ENCODE measurements around the gene MINDY4.
A peak's percentile ranks its signal among the peaks of the same experiment; 100 is the strongest.

MINDY4 gene

DNA sequence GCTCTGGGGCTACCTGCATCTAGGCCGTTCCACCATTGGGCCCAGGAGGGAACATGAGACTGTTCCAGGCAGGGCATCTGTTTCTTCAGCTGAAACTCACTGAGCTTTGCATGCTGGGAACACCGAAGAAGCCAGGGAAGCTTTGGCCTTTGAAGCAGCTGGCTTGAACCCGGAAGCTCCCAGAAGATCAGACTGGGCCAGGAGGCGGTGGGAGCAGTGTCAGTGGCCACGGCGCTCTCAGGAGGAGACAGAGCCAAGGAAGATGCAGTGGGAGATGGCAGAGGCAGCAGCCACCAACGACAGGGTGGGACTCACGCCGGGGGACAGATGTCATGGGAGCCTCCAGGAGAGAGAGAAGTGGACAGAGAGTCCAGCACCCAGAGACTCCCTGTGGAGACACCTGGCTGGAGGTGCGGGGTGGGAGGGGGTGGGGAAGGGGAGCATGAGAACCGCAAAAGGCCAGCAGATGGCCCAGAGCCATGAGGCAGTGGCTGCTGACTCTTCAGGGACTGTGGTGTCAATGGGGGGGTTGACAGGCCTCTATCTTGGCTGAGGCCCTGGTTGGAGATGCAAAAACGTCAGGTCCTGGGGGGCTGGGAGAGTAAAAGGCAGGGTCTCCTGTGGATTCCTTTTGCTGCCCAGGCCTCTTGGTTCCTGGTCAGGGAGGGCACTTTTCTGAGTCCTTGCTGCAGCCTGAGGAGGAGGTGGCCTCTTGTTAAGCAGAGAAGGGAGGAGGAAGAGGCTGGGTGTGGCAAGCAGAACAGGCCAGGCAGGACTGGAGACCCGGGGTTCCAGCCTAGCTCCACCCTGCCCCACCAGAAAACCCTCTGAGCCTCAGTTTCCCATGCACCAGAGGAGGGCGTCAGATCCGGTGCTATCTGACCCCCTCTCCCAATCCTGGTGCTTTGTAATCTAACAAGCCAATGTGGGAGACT lies 134.1 kb downstream of the MINDY4 start:
- DNase-seq, result peak; percentile 9

DNA sequence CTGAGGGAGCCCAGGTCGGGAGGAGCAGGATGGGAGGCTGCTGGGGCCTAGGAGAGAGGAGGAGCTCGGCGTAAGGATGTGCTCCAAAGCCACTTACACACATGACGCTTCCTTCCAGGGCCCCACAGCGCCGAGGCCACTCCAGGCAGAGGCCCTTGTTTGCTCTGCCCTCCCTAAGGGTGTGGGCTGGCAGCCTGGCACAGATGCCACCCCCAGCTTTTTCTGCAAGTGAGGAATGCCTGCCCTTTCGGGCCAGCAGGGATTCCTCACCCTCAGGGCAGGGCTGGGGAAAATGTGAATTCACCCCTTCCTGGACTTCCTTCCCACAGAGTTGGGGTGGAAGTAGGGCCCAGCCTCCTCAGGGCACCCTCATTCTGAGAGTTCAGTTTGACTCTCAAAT lies 134.8 kb downstream of the MINDY4 start:
- DNase-seq, result no peak

- peak; percentile 51 for DNase-seq
Measured at GRCh38 chr7:30906515-30907240, 135.5 kb downstream of the MINDY4 start.

DNA sequence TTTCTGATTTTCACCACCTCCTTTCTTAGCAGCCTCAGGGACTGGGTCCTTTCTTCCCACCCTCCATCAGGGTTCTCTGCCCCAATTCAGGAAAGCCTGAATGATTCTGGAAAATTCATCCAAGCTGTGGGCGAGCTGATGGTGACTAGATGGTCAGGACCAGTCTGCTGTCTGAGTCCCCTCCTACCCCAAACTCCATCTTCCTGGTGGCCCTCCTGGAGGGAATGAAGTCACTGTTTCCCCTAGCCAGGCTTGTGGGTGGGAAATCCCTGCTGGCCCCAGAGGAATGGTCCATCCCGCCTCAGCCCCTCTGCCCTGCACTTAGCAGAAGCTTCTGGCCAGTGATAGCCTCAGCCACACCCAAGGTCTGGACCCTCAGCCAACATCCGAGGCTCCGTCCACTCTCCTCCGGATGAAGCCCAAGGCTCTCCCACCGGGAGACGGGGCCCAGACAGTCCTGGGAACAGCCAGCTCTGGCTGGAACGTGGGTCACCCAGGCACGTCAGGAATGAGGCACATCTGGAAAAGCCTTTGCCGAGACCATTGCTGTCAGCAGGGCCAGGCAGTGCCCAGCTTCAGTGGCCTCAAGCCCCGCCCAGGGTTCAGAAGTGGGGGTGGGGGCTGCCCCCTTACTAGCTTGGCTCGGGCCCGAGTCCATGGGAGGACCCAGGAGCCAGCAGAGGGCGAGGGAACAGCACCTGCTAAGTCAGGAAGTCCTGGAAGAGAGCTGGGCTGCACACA lies 136.5 kb downstream of the MINDY4 start:
- no peak for DNase-seq

DNA sequence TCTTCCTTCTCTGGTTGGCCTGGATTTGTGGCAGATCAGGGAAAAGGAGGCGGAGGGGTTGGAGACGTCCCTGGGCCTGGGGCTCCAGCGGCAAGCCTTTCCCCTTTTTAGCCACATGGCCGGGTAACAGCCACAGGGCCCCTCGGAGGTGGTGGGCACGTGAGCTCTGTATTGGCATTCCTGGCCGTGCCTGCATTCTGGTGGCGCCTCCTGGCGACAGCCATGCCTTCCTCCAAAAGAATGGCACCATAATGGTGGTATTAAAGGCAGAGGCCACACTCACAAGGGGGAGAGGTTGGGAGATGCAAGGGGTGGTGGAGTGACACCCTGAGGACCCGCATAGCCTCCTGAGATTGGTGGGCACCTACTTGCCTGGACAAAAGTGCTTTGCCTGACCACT lies 137.5 kb downstream of the MINDY4 start:
- peak; percentile 8 for DNase-seq

DNA sequence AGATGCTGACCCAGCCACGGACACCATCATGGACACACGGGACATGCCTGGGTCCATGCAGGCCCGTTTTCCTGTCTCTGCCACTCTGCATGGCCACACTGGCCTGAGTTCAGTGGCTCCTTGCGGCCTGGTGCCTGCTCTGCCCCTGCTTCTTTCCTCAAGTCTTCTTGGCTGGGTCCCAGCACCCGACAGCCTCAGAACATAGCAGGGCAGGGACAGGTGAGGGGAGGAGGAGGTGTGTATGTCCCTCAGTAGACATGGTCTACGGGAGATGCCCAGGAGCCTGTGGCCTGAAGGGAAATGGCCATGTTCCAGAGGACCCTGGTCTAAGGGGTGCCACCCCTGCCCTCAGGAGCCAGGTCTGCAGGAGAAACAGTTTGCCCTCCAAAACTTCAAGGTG lies 138.2 kb downstream of the MINDY4 start:
- no peak for DNase-seq

DNA sequence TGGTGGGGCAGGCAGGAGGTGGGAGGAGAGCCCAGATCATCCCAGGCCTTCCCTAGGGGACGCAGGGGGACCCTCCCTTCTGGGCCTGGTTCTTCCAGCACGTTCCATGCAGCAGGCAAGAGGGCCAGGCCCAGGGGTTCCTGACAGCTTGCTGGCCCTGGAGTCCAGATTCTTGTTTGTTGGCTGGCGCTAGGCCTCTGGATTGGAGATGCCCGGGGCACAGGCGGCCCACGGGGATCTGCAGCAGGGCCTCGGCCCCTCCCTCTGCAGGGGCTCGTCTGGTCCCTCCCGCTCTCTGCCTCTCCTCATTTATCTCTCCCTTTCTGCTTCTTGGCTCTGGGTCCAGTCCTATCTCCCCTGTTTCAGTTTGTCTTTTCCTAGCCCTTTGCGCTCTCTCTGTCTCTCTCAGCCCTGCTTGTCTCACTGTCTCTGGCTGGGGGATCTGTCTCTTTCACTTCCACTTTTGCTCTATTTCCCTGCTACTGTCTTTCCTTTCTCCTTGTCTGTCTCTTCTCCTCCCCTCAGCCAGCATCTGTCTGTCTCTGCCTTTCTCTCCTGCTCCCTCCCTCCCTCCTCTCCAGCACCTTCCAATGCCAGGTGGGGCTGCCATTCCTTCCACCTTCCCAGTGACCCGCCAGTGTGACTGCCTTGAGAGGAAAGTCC lies 139.3 kb downstream of the MINDY4 start:
- peak; percentile 31 for DNase-seq

DNA sequence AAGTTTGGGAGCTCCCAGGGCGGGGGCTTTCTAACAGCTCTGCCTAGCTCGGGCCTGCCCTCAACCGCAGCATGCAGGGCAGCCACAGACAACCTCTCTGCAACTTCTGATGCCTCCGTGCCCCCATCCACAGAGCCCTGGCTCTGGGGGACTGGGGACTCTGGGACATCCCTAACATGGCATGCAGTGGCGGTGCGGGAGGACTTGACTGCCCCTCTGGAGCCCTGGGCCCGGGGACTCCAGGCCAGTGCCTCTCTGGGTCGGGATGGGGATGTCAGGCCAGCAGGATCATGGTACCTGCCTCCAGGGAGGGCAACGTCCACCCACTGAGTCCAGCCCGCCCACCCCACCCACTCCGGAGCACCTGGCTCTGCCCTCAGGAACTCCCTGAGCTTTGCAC lies 139.9 kb downstream of the MINDY4 start:
- DNase-seq, result no peak

- peak; percentile 94 for DNase-seq
Measured at GRCh38 chr7:30911561-30911969, 140.3 kb downstream of the MINDY4 start, which contains the start of gene AQP1. TSS of gene AQP1 (plus strand) at chr7:30911853. CDS start at chr7:30911910, 57 bp downstream.

DNA sequence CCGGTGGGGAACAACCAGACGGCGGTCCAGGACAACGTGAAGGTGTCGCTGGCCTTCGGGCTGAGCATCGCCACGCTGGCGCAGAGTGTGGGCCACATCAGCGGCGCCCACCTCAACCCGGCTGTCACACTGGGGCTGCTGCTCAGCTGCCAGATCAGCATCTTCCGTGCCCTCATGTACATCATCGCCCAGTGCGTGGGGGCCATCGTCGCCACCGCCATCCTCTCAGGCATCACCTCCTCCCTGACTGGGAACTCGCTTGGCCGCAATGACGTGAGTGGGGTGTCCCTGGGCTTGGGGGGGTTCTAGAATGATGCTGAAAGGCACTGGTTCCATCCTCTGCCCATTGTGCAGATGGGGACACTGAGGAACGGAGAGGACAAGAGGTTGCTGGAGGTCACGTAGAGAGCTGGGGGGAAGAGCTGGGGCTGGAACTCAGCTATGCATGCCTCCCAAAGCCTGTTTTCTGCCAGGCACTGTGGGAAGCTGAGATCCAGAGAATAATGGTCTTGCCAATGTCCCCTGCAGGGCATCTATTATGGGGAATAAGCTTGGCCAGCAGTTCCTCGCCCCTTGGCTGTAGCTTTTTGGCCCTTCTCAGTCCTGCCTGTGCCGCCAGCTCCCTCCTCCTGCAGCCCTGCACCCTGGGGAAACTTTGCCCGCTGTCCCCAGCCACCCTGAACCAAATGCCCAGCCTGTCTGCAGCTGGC lies 141.0 kb downstream of the MINDY4 start:
- no peak for DNase-seq

- no peak for DNase-seq
Measured at GRCh38 chr7:30912731-30912985, 141.4 kb downstream of the MINDY4 start.

- peak; percentile 25 for DNase-seq
Measured at GRCh38 chr7:30912986-30913811, 142.0 kb downstream of the MINDY4 start.

DNA sequence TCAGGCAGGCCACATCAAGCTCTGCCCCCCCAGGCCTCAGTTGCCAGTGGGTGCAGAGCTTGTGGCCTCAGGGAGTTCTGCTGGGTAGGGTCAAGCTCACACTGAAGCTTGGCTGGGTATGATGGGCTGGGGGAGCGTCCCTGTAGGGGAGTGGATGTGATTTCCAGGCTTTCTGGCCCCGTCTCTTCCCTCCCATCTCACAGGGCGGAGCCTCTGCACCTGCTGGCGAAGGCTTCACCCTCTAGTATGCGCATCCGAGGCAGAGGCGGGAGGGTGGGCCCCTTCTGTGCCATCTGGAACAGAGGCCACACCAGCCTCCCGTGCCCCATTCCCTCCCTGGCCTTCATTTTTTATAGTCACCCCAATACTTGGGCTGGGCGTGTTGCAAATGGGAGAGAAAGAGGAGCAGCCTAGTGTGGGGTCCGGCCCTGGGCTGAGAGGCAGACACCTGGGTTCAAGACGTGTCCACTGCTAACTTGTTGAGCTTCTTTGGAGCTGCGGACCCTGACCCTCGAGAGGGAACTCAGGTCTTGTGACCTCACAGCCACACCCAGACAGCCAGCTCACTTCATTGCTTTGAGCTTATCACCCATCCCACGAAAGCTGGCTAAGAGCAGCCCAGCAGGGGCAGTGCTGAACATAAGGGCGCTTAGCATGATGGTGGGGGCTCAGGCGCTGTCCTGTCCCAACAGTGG lies 142.8 kb downstream of the MINDY4 start:
- no peak for DNase-seq

DNA sequence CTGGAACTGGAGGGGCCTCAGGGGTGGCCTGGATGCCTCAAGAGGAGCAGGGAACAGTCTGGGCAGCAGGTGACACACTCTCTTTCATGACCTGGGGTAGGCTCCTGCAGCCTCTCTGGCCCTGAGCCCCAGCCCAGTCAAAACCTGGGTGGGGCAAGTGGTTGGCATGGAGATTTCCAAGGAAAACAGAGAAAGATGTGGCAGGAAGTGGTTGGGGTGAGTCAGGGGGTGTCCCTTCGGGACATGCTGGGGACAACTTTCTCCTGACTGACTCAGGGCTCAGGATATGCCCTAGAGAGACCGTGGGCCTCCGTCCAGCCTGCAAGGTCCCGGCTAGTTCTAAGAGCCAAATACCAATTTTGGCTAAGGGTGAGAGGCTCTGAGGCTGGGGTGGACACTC lies 143.4 kb downstream of the MINDY4 start:
- DNase-seq, result no peak

DNA sequence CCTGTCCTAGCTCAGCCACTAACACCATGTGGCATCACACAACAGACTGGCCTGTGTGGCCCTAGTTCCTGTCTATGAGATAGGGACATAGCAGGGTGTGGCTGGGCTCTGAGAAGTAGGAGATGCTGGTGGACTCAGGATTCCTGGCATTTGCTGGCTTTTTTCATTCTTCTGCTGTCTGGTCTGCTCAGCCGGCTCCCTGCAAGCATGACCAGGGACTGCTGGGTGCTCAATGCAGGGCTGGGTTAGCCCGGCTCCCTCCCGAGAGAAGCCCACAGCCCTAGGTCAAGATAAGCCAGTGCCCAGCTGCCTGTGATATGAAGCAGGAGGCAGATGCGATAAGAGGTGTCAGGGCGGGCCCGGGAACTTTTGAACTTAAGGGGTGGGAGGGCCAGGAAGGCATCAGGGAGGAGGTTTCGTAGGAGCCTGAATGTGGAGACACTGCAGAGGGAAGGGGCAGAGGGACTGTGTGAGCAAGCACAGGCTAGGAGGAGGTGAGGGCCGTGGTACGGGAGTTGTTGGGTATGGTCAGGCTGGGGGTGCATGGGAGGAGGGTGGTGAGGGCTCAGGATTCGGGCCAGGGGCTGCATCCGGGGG lies 143.9 kb downstream of the MINDY4 start:
- DNase-seq, result no peak

DNA sequence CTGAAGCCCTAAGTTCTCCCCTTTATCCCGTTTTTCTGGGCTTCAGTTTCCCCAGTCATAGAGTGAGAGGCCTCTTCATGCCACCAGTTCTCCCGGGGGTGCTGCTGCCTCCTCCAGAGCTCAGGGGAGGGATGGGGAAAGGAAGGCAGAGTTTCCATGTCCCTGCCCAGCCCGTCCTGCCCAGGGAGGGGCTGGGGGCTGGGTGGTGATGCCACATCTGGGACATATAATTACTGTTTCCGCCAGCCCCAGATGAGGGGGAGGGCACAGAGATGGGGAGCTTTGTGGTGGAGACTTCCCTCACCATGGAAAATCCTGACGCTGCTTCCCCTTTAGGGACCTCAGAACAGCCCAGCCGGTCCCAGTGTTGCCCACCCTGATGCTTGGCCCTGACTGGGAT lies 144.5 kb downstream of the MINDY4 start:
- DNase-seq, result no peak

- no peak for DNase-seq
Measured at GRCh38 chr7:30916255-30916654, 145.0 kb downstream of the MINDY4 start.

DNA sequence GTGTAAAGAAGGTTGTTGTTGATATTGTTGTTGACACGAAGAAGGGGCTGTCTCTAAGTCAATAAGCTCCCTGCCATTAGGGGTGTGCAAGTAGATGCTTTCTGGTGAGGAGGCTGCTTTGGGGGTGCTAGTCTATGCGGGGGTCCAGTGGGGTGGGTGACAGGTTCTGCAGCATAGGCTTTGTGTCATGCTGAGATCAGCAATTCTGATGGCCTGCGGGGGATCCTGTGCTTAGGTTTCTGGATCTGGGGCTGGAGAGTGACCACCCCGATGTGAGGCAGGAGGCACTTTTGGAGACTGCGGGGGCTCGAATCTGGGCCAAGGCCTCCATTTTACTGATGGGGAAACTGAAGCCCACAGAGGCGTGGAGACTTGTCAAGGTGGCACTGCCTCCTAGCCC lies 145.6 kb downstream of the MINDY4 start:
- DNase-seq, result no peak

DNA sequence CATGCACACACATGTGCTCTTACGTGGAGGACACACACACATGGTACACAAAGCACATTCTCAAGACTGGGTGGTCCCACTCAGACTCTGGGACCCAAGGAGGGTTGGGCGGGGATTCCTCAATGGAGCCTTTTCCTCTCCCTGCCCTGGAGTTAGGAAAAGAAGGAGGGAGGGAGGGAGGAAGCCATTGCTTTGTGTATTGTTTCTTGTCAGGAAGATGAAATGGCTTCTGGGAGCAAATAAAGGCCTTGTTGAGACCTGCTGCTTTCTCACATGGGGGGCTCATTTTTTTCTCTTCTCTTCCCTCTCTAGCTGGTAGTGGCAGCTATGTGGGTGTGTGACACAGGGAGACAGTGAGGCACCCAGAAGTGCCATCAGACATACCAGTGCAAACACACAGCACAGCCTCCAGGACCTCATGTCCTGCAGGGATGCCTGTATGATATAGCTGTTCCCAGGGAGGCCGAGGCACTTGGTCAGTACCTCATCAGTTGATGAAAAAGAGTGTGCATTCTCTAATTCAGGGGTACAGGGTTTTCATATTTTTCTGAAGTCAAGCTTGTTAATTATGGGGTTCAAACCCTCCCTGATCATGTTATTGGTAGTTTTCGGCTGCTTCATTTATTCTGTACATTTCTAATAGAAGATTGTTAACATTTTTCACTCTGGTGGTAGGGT lies 146.1 kb downstream of the MINDY4 start:
- DNase-seq, result no peak

DNA sequence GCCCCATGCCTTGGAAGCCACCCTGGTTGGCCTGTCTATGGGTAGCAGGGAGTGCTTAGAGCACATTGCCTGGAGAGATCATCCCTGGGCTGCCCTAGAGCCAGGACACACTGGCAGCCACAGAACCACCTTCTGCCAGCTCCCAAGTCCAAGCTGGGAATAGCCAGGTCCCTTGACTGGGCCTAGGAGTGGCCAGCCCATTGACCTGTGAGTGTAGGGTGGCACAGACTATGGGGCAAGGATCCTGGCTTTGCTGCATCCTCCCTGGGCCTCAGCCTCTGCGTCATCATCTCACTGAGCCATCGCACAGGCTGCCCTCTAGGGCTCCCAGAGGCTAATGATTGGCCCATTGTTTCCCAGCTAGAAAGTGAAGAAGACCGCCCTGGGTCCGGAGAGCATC lies 147.5 kb downstream of the MINDY4 start:
- no peak for DNase-seq

Measured in NCI-H82 (cell line).